ENCODE data around the gene SELENOV.
"Not testable (repeated sequence)": the region's sequence is repeated elsewhere in the genome, so short reads cannot be mapped to it uniquely, and the experiment has no call there.

SELENOV gene

GRCh38 chr19:39514840-39515550, at the start of gene SELENOV:
Gene SELENOV (plus strand): TSS chr19:39515139. CDS start chr19:39515213, 74 bp downstream.
- DNase-seq, result peak; percentile 42

- no peak for DNase-seq
Measured at GRCh38 chr19:39465956-39466747, 48.8 kb upstream of the SELENOV start.

GRCh38 chr19:39467941-39468340, 47.0 kb upstream of the SELENOV start:
- DNase-seq, result no peak

- no peak for DNase-seq
Measured at GRCh38 chr19:39469036-39469435, 45.9 kb upstream of the SELENOV start.

GRCh38 chr19:39469567-39469966, 45.4 kb upstream of the SELENOV start:
- no peak for DNase-seq

- DNase-seq, result no peak
Measured at GRCh38 chr19:39470724-39471339, 44.1 kb upstream of the SELENOV start.

GRCh38 chr19:39471756-39472536, 43.0 kb upstream of the SELENOV start:
- no peak for DNase-seq

- no peak for DNase-seq
Measured at GRCh38 chr19:39472746-39473442, 42.0 kb upstream of the SELENOV start.

GRCh38 chr19:39473443-39473960, 41.4 kb upstream of the SELENOV start:
- DNase-seq, result no peak

GRCh38 chr19:39474139-39474620, 40.8 kb upstream of the SELENOV start:
- DNase-seq, result peak; percentile 64

- no peak for DNase-seq
Measured at GRCh38 chr19:39475748-39476147, 39.2 kb upstream of the SELENOV start.

GRCh38 chr19:39479319-39479801, 35.6 kb upstream of the SELENOV start:
- DNase-seq, result not testable (repeated sequence)

GRCh38 chr19:39479916-39480315, 35.0 kb upstream of the SELENOV start:
- no peak for DNase-seq

- peak; percentile 97 for DNase-seq
Measured at GRCh38 chr19:39480337-39481228, 34.4 kb upstream of the SELENOV start, which contains the start of gene TIMM50. Gene TIMM50 (plus strand): TSS chr19:39480838. CDS start chr19:39480854, 16 bp downstream.

- DNase-seq, result no peak
Measured at GRCh38 chr19:39481229-39481545, 33.8 kb upstream of the SELENOV start.

GRCh38 chr19:39481676-39482075, 33.3 kb upstream of the SELENOV start:
- DNase-seq, result no peak

GRCh38 chr19:39483141-39483540, 31.8 kb upstream of the SELENOV start:
- DNase-seq, result no peak

- no peak for DNase-seq
Measured at GRCh38 chr19:39489756-39490155, 25.2 kb upstream of the SELENOV start.

GRCh38 chr19:39492225-39492624, 22.7 kb upstream of the SELENOV start:
- DNase-seq, result no peak

- DNase-seq, result no peak
Measured at GRCh38 chr19:39492788-39493187, 22.2 kb upstream of the SELENOV start.

GRCh38 chr19:39494661-39495060, 20.3 kb upstream of the SELENOV start:
- no peak for DNase-seq

All from femur (tissue), 1 donor.